HG03521 (cell line): ENCODE data around the gene RAVER1.
"Not testable (repeated sequence)": the region's sequence is repeated elsewhere in the genome, so short reads cannot be mapped to it uniquely, and the experiment has no call there.

Experiments
- ATAC-seq: cut with Tn5 transposase; IDR thresholded peaks from one replicate; pipeline ENCODE4 v1.9.1; 2021; ENCODE audit warnings: mild to moderate bottlenecking, moderate library complexity; ENCODE audit not compliant: unreplicated experiment

RAVER1 gene

DNA sequence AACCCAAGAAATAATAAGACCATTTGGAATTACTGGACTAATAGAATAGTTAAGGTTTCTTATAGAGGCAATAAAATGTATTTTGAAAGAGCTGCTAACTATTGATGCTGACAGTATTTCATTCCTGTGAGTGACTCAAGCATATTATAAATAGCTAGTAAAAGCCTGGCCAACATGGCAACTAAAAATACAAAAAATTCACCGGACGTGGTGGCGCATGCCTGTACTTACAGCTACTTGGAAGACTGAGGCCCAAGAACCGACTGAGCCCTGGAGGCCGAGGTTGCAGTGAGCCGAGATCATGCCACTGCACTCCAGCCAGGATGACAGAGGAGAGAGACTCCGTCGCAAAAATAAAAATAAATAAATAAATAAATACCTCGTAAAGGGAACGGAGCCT, 11.5 kb upstream of the RAVER1 start:
- no peak for ATAC-seq

DNA sequence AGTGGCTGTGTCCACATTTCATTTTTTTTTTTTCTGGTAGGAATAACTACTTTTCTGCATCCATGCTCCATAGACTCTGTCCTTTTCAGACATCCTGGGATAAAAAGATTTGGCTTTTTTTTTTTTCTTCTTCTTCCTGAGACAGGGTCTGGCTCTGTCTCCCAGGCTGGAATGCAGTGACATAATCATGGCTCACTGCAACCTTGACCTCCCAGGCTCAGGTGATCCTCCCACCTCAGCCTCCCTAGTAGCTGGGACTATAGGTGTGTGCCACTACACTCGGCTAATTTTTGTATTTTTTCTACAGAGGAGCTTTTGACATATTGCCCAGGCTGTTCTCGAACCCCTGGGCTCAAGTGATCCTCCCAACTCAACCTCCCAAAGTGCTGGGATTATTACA, 10.2 kb upstream of the RAVER1 start:
- ATAC-seq: no peak

DNA sequence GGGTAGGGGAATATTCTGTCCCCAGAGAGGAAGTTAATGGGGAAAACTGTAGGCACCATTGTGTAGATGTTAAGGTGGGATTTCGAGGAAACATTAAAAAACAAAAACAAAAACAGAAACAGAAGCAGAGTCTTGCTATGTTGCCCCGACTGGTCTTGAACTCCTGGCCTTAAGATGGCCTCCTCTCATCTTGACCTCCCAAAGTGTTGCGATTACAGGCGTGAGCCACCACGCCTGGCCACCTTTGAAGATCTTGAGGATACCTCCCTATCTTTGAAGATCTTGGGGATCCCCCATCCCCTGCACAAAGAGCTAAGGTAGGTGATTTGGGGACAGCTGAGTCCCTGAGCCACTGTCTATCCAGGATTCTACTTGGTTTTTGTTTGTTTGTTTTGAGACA, 6.6 kb upstream of the RAVER1 start:
- no peak for ATAC-seq

DNA sequence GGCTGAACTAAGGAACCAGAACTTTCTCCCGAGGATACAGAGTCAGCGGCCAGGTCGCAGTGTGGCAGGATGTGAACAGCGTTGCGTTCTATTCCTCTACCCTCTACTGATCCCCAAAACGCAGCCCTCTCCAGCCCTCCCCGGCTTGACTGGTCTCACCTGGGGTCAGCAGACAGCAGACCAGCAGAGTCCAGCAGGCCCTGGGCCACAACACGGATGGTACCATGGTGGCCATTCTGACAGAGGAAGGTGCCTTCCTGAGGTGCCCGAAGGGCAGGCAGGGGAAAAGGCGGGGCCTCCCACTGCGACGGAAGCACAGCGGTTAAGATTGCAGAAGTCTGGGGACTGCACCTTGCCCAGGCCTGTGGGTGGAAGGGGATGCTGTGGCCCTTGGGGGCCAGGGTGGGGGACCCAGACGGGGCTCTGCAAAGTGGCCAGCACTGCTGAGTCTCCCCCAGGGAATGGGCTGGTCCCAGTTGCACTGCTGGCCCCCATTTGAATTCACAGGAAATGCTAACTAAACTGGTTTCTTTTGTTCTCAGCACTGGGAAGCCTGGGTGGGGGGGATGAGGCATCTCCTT, 6.1 kb upstream of the RAVER1 start, which contains the start of gene ICAM3:
ICAM3 (minus strand) TSS at position 245 of the 581 bp plus-strand sequence; CDS start at position 235, 10 bp downstream.
- no peak for ATAC-seq

DNA sequence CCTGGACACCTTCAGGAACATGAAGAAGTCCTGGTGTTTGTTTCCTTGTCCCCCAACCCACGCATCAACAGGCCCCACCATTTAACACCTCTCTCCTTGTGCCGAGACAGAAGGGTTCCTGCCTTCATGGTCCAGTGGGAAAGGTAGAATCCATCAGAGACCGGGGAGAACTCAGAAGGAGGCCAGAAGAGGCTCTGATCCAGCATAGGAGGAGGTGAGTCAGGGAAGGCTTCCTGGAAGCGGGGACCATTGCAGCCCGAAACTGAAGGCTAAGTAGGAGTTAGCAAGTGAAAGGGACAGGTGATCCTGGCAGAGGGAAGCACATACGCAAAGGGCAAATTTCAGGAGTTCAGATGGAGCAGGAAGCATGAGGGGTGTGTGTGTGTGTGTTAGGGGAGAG, 5.6 kb upstream of the RAVER1 start:
- no peak for ATAC-seq

DNA sequence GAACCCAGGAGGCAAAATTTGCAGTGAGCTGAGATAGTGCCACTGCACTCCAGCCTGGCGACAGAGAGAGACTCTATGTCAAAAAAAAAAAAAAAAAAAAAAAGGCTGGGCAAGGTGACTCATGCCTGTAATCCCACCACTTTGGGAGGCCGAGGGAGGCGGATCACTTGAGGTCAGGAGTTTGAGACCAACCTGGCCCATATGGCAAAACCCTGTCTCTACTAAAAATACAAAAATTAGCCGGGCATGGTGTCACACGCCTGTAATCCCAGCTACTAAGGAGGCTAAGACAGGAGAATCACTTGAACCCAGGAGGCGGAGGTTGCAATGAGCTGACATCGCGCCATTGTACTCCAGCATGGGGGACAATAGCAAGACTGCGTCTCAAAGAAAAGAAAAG, 3.4 kb upstream of the RAVER1 start:
- ATAC-seq: not testable (repeated sequence)

DNA sequence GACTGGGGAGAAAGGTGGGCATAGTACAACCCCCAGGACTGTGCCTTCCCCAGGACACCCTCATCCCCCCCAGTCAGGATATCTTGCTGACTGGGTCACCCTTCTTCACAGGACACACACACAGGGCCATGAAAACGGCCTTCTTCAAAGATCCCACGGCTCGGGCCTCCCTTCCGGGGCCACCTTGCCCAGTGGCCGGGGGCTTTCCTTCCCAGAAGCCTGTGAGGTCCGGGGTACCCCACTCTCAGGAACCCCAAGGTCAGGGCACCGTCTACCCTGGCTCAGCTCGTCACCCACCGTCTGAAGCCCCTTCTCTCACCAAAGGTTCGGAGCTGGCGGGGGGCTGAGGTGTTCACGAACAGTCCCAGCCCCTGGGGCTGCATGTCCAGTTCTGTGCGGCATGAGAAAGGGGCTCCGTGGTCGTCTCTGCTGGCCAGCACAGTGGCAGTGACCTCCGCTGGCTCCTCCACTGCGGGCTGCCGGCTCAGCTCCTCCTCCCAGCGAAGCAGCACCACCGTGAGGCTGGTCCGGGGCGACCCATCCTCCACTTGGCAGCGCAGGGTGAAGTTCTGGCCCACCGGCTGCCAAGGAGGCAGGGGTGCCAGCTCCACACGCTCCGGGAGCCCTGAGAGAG, 2.1 kb upstream of the RAVER1 start:
- no peak for ATAC-seq

DNA sequence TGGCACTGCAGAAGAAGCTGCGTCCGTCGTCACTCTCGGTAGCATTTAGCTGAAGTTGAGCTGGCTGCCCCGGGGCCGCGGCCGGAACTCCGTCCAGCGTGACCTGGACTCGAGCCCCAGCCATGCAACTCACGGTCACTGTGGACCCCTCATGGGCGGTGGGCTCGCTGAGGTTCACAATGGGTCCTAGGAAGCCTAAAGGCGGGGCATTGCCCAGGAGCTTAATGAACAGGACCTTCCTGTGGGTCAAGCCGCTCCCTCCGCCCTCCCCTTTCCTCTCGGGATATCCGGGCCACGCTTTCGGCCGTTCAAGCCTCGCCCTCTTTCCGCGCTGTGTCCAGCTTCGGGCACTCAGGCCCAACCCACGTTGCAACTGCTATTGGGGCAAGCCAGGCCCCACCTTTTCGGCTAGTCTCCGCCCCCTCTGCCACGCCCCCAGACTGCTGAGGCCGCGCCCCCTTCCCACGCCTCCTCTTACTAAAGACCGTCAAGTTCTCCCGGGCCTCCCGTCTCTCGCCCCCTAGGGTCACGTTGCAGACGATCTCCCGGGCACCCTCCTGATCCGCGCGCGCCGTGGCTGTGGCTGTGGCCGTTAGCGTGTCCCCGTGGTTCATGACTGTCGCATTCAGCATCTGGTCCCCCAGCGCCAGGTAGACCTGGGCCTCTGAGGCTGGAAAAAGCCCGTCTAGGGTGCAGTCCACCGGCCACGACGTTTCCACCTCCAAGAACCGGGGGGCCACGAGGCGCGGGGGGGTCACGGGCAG, 1.4 kb upstream of the RAVER1 start:
- no peak for ATAC-seq

DNA sequence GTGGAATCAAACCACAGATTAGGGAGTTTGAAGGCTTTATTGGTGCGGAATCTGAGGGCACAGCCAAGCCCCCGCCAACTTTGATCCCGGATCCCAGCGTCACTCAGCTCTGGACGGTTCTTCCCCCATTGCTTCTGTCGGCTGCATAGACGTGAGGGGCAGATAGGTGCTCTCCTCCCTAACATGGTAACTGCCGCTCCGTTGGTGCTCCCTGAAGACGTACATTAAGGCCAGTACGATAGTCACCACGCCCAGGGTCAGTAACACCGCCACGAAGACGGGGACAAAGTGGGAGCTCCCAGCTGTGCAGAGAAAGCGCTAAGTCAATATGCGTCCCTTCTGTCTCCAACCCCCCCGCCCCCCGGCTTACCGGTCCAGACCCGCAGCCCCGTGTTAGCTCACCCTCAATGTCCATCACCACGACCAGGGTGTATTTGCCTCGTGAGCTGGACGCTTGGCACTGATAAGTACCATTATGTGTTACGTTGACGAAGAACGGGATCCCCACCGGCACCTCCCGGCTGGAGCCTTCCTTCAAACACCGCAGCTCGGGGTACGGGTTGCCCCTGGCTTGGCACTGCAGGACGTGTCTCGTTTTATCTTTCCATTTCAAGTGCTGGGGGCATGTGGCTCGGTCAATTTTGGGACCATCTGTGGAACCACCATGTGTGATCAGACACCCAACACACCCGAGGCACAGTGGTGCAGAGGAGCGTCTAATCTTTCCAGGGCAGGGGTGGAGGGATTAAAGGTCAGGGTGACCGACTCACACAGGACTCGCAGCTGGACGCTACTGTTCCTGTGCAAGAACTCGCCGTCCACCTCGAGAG, 644 bp upstream of the RAVER1 start:
- no peak for ATAC-seq

DNA sequence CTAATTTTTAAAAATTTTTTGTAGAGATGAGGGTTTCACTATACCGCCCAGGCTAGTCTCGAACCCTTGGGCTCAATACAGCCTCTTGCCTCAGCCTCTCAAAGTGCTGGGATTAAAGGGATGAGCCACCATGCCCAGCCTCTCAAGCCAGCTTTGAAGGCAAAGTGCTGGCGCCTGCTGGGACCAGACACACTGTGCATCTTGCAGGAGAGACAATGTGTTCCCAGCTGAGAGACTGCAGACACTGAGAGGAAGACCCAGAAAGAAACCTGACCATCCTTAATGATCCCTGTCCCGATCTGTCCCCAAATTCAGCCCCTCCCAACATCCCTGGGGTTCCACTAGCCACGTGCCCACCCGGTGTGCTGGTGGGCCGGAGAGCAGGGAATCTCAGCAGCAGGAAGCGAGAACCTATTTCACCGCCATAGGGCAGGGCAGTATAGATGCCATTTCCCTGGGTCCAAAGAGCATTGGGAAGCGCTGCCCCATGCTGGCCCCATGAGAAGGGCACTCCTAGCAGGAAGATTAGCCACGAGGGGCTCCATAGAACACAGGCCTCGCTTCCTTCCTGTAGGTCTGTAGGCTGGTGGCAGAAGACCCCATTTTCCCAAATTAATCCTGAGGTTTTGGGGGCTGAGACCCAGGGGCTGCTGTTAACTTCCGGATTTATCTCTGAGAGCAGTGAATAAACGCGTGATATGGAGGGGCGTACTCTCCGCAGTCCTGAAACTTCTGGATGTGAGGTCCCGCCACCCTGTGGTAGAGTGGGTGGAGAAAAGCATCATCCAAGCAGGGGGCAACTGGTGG, 968 bp downstream of the RAVER1 start:
- ATAC-seq: no peak

DNA sequence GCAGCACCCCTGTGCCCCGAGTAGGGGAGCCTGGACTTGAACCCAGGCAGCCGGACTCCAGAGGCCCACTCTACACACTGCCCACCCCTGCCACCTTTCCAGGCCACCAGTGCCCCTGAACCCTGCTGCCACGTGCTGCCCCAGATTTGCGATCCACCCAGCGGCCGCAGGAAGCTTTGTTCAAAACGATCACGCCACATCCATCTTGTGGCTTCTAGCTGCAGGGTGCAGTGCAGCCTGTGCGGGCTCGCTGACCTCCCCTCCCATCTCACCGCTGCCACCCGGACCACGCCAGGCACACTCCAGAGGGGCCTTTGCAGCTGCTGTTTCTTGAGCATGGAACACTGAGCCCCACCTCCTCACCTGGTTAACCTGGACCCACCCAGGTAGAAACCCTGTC, 3.8 kb downstream of the RAVER1 start:
- no peak for ATAC-seq

DNA sequence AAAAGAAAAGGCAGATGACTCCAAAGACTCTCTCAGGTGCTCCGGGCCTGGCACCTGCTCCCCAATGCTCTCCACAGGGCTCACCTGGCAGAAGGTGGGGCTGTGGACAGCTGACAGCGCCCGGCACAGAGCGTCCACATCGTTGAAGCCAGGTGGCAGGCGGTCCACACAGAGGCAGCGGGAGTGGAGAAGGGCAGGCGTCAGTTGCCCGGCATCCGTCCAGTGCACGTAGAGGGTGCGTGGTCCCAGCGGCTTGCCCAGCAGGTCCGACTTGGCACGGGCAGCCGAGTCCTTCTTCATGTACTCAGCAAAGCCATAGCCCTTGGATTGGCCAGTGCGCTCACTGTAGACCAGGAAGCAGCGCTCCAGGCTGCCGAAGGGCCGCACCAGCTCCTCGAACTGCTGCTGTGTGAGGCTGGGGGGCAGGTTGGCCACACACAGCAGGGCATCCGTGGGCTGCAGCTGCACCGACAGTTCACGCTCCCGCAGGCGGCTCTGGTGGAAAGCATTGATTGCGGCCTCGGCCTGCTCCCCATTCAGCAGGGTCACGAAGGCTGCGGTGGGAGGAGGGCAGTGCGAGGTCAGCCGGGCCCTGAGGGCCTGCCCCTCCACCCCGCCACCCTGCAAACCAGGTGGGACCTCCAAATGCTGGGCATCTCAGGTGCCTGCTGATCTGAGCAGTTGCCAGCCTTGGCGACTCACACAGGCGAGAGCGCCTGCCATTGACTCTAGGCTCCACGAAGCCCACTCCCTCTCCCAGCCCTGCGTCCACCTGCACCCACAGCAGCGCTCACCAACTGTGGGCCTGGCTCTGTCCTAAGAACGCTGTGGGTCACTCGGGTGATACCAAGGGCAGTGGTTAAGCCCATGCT, 4.5 kb downstream of the RAVER1 start:
- ATAC-seq: no peak

DNA sequence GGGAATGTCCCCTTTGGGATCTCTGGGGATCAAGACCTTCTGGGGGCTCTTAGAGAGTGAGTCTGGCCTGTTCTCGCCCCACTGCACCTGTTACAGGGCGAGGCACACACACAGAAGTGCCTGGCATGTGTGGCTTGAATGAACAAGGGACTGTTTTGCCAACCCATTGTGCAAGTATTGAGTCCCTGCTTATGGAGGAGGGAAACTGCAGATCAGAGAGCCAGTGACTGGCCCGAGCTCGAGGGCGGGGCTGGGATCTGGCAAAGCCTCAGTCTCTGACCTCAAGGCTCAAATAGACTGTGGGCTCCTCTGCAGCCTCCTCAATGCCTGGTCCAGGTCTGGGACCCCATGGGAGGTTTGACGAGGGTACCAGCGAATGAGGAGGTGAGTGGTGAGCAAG, 5.5 kb downstream of the RAVER1 start:
- ATAC-seq: no peak

DNA sequence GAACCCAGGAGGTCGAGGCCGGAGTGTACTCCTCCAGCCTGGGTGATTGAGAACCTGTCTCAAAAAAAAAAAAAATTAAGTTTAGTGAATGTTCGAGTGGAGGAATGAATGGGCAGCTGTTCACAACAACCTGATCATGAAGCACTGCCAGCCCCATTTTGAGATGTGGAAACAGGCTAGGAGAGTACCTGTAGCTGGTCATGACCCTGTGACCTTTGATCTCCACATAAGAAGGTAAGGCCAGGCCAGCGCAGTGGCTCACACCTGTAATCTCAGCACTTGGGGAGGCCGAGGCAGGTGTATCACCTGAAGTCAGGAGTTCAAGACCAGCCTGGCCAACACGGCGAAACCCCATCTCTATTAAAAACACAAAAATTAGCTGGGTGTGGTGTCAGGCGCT, 7.6 kb downstream of the RAVER1 start:
- no peak for ATAC-seq

DNA sequence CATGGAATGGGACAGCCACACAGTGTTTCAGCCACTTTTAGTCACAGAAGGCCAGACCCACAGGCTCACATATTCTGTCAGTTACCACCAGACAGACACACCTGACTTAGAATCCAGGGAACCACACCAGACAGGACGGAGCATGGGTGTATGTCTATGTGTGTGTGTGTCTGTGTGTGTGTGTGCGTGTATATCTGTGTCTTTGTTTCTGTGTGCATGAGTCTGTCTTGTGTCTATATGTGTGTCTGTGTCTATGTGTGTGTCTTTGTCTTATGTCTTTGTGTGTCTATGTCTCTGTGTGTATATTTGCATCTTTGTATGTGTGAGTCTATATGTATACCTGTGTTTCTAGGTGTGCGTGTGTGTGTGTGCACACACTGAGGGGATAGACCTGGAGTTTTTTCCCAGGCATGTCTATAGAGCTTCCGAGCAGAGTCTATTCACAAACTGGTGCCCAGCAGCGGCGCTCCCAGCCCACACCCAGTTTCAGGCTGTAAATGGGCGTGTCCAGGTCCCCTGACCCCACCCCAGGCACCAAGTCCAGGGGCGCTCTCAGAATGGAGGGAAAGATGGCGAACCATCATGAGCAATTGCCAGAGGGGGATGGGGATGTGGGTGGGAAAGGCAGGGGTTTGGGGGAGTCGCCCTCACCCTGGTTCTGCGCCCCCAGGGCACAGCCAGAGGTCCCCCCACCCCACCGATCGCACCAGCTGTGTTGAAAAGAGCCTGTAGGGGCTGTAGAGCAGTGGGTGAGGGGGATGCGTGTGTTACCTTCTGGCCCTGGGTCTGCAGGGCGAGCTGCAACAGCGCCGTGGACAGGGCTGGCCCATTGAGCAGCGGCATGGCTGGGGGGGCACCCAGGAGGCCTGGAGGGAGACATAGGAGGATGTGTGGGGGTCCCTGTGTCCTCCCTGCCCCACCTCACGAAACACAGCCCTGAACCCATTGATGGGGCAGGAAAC, 11.2 kb downstream of the RAVER1 start:
- ATAC-seq: no peak

DNA sequence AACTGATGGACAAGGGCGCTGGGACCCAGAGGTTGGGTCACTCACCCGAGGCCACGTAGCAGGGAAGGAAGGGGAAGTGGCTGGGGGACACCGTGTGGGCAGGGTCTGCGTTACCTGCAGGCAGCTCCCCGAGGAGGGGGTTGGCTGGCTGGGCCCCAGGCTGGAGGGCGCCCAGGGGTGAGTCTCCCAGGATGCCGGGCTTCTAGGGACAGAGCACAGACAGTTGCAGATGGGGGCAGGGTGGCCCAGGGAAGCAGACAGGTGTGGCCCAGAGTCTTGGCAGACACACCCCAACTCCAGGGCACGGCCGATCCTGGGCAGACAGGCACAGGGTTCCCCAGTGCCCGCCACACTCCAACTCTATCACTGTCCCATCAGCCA, 11.9 kb downstream of the RAVER1 start:
- no peak for ATAC-seq

DNA sequence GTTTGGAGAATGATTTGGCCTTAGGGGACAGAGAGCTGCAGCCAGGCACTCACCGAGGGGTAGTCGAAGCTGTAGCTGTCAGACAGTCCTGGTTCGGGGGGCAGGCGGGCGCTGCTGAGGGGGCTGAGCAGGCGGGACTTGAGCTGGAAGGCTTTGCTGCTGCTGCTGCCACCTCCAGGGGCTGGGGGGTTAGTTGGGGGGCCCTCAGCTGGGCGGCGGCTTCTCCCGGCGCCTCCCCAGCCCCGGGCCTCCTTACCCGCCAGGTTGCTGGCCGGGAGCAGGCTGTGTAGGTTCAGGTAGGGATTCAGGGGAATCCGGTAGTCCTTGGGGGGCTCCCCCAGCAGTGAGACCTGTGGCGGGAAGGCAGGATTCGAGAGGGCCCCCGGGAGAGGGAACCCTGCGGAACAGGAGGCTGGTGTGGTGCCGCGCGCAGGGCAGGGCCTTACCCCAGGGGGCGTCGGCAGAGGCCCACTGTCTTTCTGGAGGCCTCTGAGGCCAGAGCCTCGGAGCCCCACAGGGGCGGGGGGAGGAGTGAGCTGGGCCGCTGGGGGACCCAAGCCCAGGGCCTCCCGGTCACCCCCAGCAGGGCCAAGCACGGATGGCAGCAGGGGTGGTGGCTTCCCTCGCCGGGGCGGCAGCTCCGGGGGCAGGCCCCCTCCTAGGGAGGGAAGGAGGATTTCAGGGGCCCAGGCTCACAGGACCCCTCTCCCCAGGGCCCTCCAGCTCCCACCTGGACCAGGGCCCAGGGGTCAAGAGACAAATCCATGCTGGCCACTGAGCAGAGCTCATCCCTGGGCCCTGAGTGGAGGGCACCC, 12.5 kb downstream of the RAVER1 start:
- no peak for ATAC-seq
